ENCODE measurements around the gene NME9.

Gene NME9

GRCh38 chr3:138359919-138360868 is 30.5 kb upstream of the NME9 start:
- H3K27me3 ChIP-seq (ENCODE audit: insufficient read depth, poor library complexity, severe bottlenecking) = no peaks in the 10 kb centered on the region
- H3K9me3 ChIP-seq (ENCODE audit: severe bottlenecking) = no peaks in the 10 kb centered on the region
- no peak overlapping the region for H3K4me3 ChIP-seq (ENCODE audit: severe bottlenecking)
- no peaks in the 10 kb centered on the region for H3K36me3 ChIP-seq (ENCODE audit: low read depth)
- H3K4me1 ChIP-seq (ENCODE audit: insufficient read depth, poor library complexity, severe bottlenecking) = no peaks in the 10 kb centered on the region
- no peak overlapping the region for H3K27ac ChIP-seq (ENCODE audit: poor library complexity, severe bottlenecking)
- no peak for TF ChIP-seq CTCF (IDR thresholded peaks at IDR 0.05; ENCODE audit: poor library complexity, severe bottlenecking)
- DNase-seq (ENCODE audit: low spot score) (no peak), ATAC-seq (ENCODE audit: low read depth) (no peak)

GRCh38 chr3:138359148-138359918 is 29.7 kb upstream of the NME9 start:
- Histone ChIP-seq H3K27ac (ENCODE audit: poor library complexity, severe bottlenecking) (no peak overlapping the region), H3K9me3 (ENCODE audit: severe bottlenecking) (no peaks in the 10 kb centered on the region), H3K4me3 (ENCODE audit: severe bottlenecking) (no peak overlapping the region), H3K27me3 (ENCODE audit: insufficient read depth, poor library complexity, severe bottlenecking) (no peaks in the 10 kb centered on the region), H3K36me3 (ENCODE audit: low read depth) (no peaks in the 10 kb centered on the region), H3K4me1 (ENCODE audit: insufficient read depth, poor library complexity, severe bottlenecking) (no peaks in the 10 kb centered on the region)
- ATAC-seq (ENCODE audit: low read depth) (no peak), DNase-seq (ENCODE audit: low spot score) (no peak)
- TF ChIP-seq CTCF (IDR thresholded peaks at IDR 0.05; ENCODE audit: poor library complexity, severe bottlenecking) = no peak

GRCh38 chr3:138356730-138357405 is 27.2 kb upstream of the NME9 start:
- no peak for TF ChIP-seq CTCF (IDR thresholded peaks at IDR 0.05; ENCODE audit: poor library complexity, severe bottlenecking)
- no peaks in the 10 kb centered on the region for H3K9me3 ChIP-seq (ENCODE audit: severe bottlenecking)
- H3K27me3 ChIP-seq (ENCODE audit: insufficient read depth, poor library complexity, severe bottlenecking) = no peaks in the 10 kb centered on the region
- no peak overlapping the region for H3K27ac ChIP-seq (ENCODE audit: poor library complexity, severe bottlenecking)
- H3K4me3 ChIP-seq (ENCODE audit: severe bottlenecking) = no peak overlapping the region
- ATAC-seq (ENCODE audit: low read depth) (no peak), DNase-seq (ENCODE audit: low spot score) (no peak)
- H3K36me3 ChIP-seq (ENCODE audit: low read depth) = no peaks in the 10 kb centered on the region
- no peaks in the 10 kb centered on the region for H3K4me1 ChIP-seq (ENCODE audit: insufficient read depth, poor library complexity, severe bottlenecking)

GRCh38 chr3:138355071-138355470 is 25.4 kb upstream of the NME9 start:
- Histone ChIP-seq H3K4me3 (ENCODE audit: severe bottlenecking) (no peak overlapping the region), H3K27me3 (ENCODE audit: insufficient read depth, poor library complexity, severe bottlenecking) (no peaks in the 10 kb centered on the region), H3K4me1 (ENCODE audit: insufficient read depth, poor library complexity, severe bottlenecking) (no peaks in the 10 kb centered on the region), H3K36me3 (ENCODE audit: low read depth) (no peaks in the 10 kb centered on the region), H3K27ac (ENCODE audit: poor library complexity, severe bottlenecking) (no peak overlapping the region), H3K9me3 (ENCODE audit: severe bottlenecking) (no peaks in the 10 kb centered on the region)
- DNase-seq (ENCODE audit: low spot score) = no peak
- no peak for TF ChIP-seq CTCF (IDR thresholded peaks at IDR 0.05; ENCODE audit: poor library complexity, severe bottlenecking)
- no peak for ATAC-seq (ENCODE audit: low read depth)
